ENCODE measurements around the gene CD34. TPM values are rescaled to one million over a fixed set of nuclear protein-coding genes. Genes with fewer than 3 reads are reported as not detected.
"Not testable (repeated sequence)": the region's sequence is repeated elsewhere in the genome, so short reads cannot be mapped to it uniquely, and the experiment has no call there.

Gene CD34
- total RNA-seq (2014; rRNA removed; shearing (Covaris generic)) = not detected in 2 replicates

- DNase-seq (ENCODE audit: low spot score) = no peak
Measured at GRCh38 chr1:207910591-207911354, at the start of gene CD34. Gene CD34 (minus strand): TSS chr1:207911125. CDS start chr1:207911080, 45 bp downstream.

- no peak for DNase-seq (ENCODE audit: low spot score)
Measured at GRCh38 chr1:207960346-207960745, 49.4 kb upstream of the CD34 start.

GRCh38 chr1:207959910-207960309, 49.0 kb upstream of the CD34 start:
- DNase-seq (ENCODE audit: low spot score) = no peak

GRCh38 chr1:207959141-207959825, 48.4 kb upstream of the CD34 start:
- DNase-seq (ENCODE audit: low spot score) = no peak

- no peak for DNase-seq (ENCODE audit: low spot score)
Measured at GRCh38 chr1:207958376-207959139, 47.6 kb upstream of the CD34 start.

GRCh38 chr1:207956986-207957385, 46.1 kb upstream of the CD34 start:
- no peak for DNase-seq (ENCODE audit: low spot score)

GRCh38 chr1:207954104-207954503, 43.2 kb upstream of the CD34 start:
- no peak for DNase-seq (ENCODE audit: low spot score)

- DNase-seq (ENCODE audit: low spot score) = no peak
Measured at GRCh38 chr1:207952617-207953542, 42.0 kb upstream of the CD34 start.

- no peak for DNase-seq (ENCODE audit: low spot score)
Measured at GRCh38 chr1:207951652-207952051, 40.7 kb upstream of the CD34 start.

- no peak for DNase-seq (ENCODE audit: low spot score)
Measured at GRCh38 chr1:207950750-207951149, 39.8 kb upstream of the CD34 start.

- DNase-seq (ENCODE audit: low spot score) = no peak
Measured at GRCh38 chr1:207949571-207950195, 38.8 kb upstream of the CD34 start.

- no peak for DNase-seq (ENCODE audit: low spot score)
Measured at GRCh38 chr1:207948536-207949250, 37.8 kb upstream of the CD34 start.

- DNase-seq (ENCODE audit: low spot score) = no peak
Measured at GRCh38 chr1:207946756-207947155, 35.8 kb upstream of the CD34 start.

- no peak for DNase-seq (ENCODE audit: low spot score)
Measured at GRCh38 chr1:207944571-207944970, 33.6 kb upstream of the CD34 start.

- DNase-seq (ENCODE audit: low spot score) = not testable (repeated sequence)
Measured at GRCh38 chr1:207942337-207942741, 31.4 kb upstream of the CD34 start.

GRCh38 chr1:207941665-207942064, 30.7 kb upstream of the CD34 start:
- DNase-seq (ENCODE audit: low spot score) = no peak

- DNase-seq (ENCODE audit: low spot score) = peak; percentile 15
Measured at GRCh38 chr1:207938016-207938415, 27.1 kb upstream of the CD34 start.

- DNase-seq (ENCODE audit: low spot score) = no peak
Measured at GRCh38 chr1:207937204-207937603, 26.3 kb upstream of the CD34 start.

- no peak for DNase-seq (ENCODE audit: low spot score)
Measured at GRCh38 chr1:207935166-207935583, 24.2 kb upstream of the CD34 start.

- no peak for DNase-seq (ENCODE audit: low spot score)
Measured at GRCh38 chr1:207933205-207933800, 22.4 kb upstream of the CD34 start.
